ENCODE data around the gene CSMD2.

CSMD2 gene

GRCh38 chr1:33997127-33998036 is 167.6 kb downstream of the CSMD2 start:
- no peak for DNase-seq (ENCODE audit: low read depth)

GRCh38 chr1:33996281-33996680 is 168.7 kb downstream of the CSMD2 start:
- no peak for DNase-seq (ENCODE audit: low read depth)

- no peak for DNase-seq (ENCODE audit: low read depth)
Observed at GRCh38 chr1:33993301-33993700, 171.7 kb downstream of the CSMD2 start.

DNA sequence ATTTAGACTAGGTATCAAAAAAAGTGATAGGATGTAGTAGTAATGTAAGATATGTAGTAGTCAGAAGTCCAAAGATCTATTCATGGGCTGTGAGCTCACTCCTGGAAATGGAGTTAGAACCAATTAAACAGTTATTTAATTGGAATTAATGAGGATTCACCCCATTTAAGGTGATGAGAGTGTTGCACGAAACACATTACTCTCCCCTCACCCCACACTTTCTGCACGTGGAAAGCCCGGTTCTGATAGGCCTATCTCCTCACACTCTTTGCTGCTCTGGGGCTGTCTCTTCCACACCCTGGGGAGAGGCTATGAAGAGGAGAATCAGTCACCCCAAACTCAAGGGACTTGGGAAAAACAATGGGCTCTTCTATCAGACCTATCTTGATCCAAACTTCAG is 174.7 kb downstream of the CSMD2 start:
- DNase-seq (ENCODE audit: low read depth), result no peak

- DNase-seq (ENCODE audit: low read depth), result no peak
Observed at GRCh38 chr1:33988161-33988560, 176.9 kb downstream of the CSMD2 start.

- no peak for DNase-seq (ENCODE audit: low read depth)
Observed at GRCh38 chr1:33986390-33987095, 178.5 kb downstream of the CSMD2 start.

GRCh38 chr1:33985656-33986055 is 179.4 kb downstream of the CSMD2 start:
- DNase-seq (ENCODE audit: low read depth), result no peak

DNA sequence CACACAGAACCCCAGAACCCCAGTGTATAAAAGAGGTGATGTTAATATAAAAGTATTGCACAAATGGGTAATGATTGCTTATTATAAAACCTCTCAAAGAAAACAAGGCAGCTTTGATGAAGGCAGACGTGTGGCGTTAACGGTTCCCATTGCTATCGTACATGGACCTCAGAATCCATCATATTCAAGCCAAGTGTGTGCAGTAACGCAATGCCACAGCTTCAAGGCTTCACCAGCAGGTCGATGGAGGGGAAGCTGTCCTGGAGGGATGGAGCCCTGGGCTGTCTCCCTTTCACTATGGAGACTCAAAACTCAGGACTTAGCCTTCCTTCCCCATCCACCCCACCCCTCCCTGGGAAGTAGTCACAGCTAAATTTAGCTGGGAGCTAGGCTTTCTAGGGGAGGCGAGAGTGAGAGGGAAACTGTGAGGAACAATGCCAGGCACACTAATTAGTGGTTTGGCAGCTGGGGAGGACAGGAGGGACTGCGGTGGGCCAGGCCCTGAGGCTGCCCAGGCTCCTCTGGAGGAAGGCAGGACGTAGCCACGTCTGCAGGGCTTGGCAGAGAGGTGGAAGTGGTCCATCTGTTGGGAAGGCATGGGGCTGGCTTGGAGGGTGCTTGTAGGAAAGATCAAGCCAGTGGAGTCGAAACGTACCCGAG is 180.0 kb downstream of the CSMD2 start:
- no peak for DNase-seq (ENCODE audit: low read depth)

DNA sequence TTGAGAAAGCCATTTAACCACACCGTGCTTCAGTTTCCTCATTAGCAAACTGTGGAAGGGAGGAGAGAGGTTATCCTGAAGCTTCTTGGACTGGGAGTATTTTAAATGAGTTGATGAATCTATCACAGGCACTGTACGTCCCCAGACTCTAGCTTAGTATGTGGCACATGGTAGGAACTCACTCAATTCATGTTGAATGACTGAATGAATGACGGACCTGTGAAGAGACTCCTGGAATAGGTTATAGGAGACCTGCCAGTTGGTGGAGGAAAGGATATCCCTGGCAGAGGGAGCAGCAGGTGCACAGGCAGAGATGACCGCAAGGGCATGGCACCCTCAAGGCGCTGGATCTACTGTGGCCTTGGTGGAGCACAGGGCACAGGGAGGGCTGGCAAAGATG is 182.6 kb downstream of the CSMD2 start:
- DNase-seq (ENCODE audit: low read depth), result no peak

GRCh38 chr1:33979341-33979740 is 185.7 kb downstream of the CSMD2 start:
- no peak for DNase-seq (ENCODE audit: low read depth)

DNA sequence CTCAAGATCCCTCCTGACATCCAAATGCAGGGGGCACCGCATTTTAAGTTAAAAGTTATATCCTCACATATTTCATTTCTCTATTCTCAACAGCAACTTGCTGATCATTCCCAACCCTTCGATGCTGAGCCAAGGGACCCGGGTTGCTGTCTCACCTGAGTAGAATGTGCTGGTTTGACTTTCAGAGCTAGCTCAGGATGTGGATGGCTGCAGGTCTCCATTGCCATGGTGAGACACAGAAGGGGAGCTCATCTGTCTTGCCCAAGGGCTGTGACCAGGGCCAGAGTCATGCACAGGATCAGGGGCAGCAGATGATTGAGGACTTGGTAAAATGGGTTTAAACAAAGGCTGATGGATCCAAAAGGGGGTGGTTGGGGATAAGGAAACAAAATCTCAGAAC is 189.1 kb downstream of the CSMD2 start:
- DNase-seq (ENCODE audit: low read depth), result no peak

DNA sequence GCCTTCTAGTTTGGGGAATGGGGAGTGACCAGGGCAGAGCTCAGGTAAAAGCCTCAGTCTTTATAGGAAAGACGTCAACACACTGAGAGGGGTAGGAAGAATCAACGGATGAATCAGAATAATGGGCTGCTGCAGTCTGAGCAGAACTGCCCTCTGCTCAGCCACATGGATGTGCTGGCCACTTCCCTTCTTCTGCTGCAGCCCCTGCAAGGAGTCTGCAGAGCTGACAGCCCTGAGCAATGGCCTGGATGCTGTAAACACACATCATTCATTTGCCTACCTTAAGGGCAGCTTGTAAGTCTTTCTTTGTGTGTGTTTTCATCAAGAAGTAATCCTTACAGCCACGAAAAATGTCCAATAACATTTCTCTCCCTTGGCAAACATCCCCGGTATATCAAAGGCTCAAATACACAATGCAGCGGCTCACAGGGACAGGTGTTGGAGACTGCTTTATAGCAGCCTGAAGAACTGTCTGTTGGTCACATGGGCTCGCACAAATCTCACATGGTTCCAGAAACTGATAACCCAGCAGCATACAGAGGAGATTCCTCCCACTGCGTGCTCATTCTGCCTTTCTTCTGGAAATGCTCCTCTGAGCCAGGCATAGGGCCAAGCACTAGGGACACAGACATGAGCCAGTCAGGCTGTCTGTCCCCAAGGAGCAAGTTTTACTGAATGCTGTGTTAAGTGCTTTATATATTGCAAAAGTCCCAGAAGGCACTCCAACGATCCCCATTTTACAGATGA is 191.1 kb downstream of the CSMD2 start:
- DNase-seq (ENCODE audit: low read depth), result no peak

DNA sequence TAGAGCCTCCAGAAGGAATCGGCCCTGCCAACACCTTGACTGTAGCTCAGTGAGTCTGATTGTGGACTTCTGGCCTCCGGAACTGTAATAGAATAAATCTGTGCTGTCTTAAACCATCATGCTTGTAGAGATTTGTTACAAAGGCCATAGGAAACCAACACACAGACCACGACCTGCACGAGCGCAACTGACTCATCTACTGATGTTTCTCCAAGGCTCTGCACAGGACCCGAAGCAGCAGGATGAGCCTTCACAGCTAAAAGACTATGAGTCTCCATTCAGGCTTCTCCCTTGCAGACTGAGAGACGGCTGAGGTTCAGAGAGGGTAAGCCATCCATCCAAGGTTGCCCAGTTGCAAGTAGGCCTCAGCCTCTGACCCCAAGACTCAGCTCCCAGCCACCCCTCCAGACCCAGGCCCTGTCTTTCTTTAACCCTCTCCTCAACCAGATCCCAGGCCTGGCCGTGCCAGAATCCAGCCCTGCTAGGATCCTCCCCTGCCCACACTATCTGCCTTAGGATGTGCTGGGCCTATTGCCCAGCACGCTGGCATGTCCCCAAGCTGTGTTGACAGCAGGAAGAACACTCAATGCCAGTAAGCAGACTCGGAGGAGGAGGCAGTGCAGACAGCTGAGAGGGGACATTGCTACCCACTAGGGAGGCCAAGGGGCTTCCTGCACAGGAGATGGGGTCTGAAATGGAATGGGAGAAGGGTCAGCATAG is 192.2 kb downstream of the CSMD2 start:
- no peak for DNase-seq (ENCODE audit: low read depth)

DNA sequence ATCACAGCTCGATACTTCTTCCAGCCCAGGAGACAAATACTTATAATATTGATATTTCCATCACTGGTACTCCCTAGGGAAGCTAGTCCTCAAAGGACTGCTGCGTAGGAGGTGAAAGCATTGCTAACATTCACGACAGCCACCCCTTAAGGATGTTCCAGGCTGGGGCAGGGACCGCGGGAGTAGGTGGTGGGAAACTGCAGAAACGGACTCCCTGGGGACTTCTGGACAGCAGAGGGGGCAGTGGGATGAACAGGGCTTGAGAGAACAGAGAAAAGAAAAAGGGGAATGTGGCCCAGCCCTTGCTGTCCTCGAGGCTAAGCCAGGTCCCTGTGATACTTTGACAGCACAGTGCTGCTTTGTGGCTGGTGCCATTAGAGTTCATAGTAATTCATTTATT is 193.1 kb downstream of the CSMD2 start:
- DNase-seq (ENCODE audit: low read depth), result no peak

DNA sequence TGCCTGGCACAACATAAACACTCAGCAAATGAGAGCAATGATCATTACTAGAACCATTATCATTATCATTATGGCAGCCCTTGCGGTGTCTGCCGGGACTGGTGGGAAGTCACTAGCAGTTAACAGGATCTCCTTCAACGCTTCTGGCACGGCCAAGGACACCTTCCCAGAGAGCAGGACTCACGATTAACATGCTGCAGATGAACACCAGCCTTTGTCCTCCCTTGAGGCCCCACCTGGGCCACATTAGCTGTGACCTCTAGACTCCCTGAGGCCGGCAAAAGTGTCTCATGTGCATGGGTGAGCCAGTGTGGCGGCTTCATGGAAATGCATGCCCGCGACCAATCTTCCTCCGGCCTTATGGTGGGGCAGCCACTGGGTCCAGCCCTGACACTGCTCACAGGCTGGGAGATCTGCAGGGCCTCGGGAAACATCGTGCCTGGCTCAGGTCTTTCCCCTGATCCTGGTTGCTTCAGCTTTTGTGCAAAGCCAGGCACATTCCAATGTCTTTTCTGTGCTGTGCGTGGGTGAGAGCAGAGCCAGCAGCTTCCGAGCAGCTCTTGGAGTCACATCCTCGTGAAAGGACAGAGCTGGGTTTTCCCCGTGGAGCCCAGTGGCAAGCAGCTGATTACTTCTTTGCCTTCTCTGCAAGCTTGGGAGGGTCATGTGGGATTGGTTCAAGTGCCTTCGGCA is 193.9 kb downstream of the CSMD2 start:
- no peak for DNase-seq (ENCODE audit: low read depth)

DNA sequence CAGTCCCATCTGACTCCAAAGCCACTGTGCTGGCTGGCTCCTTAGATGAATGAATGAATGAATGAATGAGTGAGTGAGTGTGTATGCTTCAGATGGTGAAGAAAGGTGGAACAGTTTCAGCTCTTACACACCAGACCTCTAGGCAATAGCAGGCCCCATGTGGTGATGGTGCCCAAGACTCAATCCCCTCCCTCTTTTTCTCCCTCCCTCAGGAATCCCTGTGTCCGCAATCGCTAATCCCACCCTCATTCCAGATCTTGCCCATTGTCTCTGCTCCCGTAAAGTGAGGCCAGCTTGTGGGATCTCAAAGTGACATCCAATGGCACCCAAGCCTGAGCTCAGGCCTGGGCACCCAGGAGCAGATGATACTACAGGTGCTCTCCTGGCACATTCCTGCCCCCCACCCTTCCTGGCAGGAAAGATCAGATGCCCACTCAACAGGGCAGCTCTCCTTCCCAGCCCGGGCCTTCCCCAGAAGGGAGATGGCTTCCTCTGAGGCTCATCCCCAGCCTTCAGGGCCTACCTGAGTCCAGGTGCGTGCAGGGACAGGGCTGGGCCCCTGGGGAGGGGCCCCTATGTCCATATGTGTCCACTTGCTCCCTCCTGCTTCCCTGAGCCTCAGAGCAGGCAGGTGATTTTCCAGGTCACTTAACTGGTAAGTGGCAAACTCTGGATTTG is 194.7 kb downstream of the CSMD2 start:
- no peak for DNase-seq (ENCODE audit: low read depth)

GRCh38 chr1:33966346-33967141 is 198.5 kb downstream of the CSMD2 start:
- no peak for DNase-seq (ENCODE audit: low read depth)

DNA sequence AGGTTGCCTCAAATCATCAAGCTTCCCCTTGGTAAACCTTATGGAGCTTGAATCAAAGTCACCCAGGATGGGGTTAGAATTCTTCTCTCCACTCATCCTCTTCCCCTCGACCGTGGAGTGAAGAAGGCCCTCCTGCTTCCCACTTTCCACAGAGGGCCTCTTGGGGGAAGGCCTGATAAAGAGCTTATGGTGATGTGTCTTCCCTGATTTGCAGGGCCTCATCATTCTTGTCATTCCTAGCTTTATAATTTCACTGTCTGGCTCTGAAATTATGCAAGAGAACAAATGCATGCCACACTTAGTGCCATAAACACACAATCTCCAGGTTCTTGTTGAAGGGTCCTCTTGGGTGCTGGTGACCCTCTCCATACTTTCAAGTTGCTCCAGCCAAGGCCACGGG is 199.9 kb downstream of the CSMD2 start:
- DNase-seq (ENCODE audit: low read depth), result no peak

DNA sequence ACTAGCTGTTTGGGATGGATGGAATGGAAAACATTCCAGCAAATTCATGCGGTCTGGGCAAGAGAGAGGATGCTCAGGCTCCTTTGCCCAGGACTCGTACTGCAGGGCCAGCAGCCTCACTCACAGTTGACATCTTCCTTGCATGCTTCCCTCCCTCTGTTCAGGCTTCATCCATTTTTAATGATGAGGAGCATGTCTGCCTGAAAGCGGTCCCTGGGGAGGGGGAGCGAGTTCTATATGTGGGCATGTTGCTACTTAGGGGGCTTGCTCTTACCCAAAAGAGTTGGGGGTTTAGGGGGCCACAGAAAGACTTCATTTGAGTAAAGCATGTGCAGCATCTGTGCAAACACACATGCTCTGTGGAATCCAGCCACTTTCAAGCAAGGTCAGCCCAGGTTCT is 203.0 kb downstream of the CSMD2 start:
- no peak for DNase-seq (ENCODE audit: low read depth)
